ENCODE measurements around the gene OR2F1. TPM values are rescaled to one million over a fixed set of nuclear protein-coding genes. Genes with fewer than 3 reads are reported as not detected.

The OR2F1 gene
- total RNA-seq, 4 donors from 2014 or later: not detected

- no peaks in the 10 kb centered on the region for H3K9me3 ChIP-seq
- TF ChIP-seq CTCF (IDR thresholded peaks at IDR 0.05) (no peak), POLR2A (IDR thresholded peaks at IDR 0.05) (no peak), POLR2AphosphoS5 (IDR thresholded peaks at IDR 0.05) (no peak), EP300 (IDR thresholded peaks at IDR 0.05) (no peak)
- no peaks in the 10 kb centered on the region for H3K36me3 ChIP-seq
- H3K4me3 ChIP-seq: no peak overlapping the region
- no peak overlapping the region for H3K27ac ChIP-seq
- H3K4me1 ChIP-seq: peaks cover 0 to 32% (median 6%) of the 10 kb centered on the region in 3 donors
- no peaks in the 10 kb centered on the region for H3K27me3 ChIP-seq
- ATAC-seq: no peak
These were observed 38.0 kb downstream of the OR2F1 start for GRCh38 chr7:143992670-143993069.

- no peak for ATAC-seq
- TF ChIP-seq POLR2AphosphoS5 (IDR thresholded peaks at IDR 0.05) (no peak), CTCF (IDR thresholded peaks at IDR 0.05) (no peak), POLR2A (IDR thresholded peaks at IDR 0.05) (no peak), EP300 (IDR thresholded peaks at IDR 0.05) (no peak)
- Histone ChIP-seq H3K36me3 (no peaks in the 10 kb centered on the region), H3K27ac (no peak overlapping the region), H3K27me3 (no peaks in the 10 kb centered on the region), H3K4me1 (peaks cover 0 to 27% (median 4%) of the 10 kb centered on the region in 3 donors), H3K9me3 (no peaks in the 10 kb centered on the region), H3K4me3 (no peak overlapping the region)
- WGBS, 2 donors (ENCODE audit: low coverage in 1 of 2): 90 to 100% methylated on average over 3 of the region's 3 CpGs
These were observed 39.3 kb downstream of the OR2F1 start for GRCh38 chr7:143993924-143994323.

GRCh38 chr7:144000020-144000419 lies 45.4 kb downstream of the OR2F1 start, which contains the start of gene OR6B1:
OR6B1 (plus strand) TSS chr7:144000320; CDS start chr7:144003997, 3,677 bp downstream.
- ATAC-seq: no peak

GRCh38 chr7:144001543-144001942 lies 46.9 kb downstream of the OR2F1 start:
- WGBS, 2 donors (ENCODE audit: low coverage in 1 of 2): 69 to 70% methylated on average over 3 of the region's 3 CpGs
- peaks cover 0 to 6% (median 0%) of the 10 kb centered on the region in 3 donors for H3K4me1 ChIP-seq
- H3K27ac ChIP-seq: no peak overlapping the region
- H3K36me3 ChIP-seq: no peaks in the 10 kb centered on the region
- H3K4me3 ChIP-seq: no peak overlapping the region
- no peaks in the 10 kb centered on the region for H3K9me3 ChIP-seq
- ATAC-seq: no peak
- H3K27me3 ChIP-seq: no peaks in the 10 kb centered on the region
- TF ChIP-seq POLR2A (IDR thresholded peaks at IDR 0.05) (no peak), CTCF (IDR thresholded peaks at IDR 0.05) (no peak), POLR2AphosphoS5 (IDR thresholded peaks at IDR 0.05) (no peak), EP300 (IDR thresholded peaks at IDR 0.05) (no peak)

More at GRCh38 chr7:144000020-144000419, 45.4 kb downstream of the OR2F1 start, which contains the start of gene OR6B1:
- no peaks in the 10 kb centered on the region for H3K36me3 ChIP-seq
- 88 to 91% methylated on average over 3 to 4 of the region's 4 CpGs for WGBS, 2 donors (ENCODE audit: low coverage in 1 of 2)
- H3K27me3 ChIP-seq: no peaks in the 10 kb centered on the region
- no peaks in the 10 kb centered on the region for H3K9me3 ChIP-seq
- H3K27ac ChIP-seq: no peak within 1 kb of the TSS
- H3K4me3 ChIP-seq: no peak within 1 kb of the TSS
- TF ChIP-seq POLR2A (IDR thresholded peaks at IDR 0.05): no peak
- TF ChIP-seq POLR2AphosphoS5 (IDR thresholded peaks at IDR 0.05): no peak
- no peak for TF ChIP-seq EP300 (IDR thresholded peaks at IDR 0.05)
- TF ChIP-seq CTCF (IDR thresholded peaks at IDR 0.05): no peak
- H3K4me1 ChIP-seq: peaks cover 0 to 6% (median 0%) of the 10 kb centered on the region in 3 donors

- ATAC-seq: no peak
- H3K9me3 ChIP-seq: no peaks in the 10 kb centered on the region
- no peaks in the 10 kb centered on the region for H3K27me3 ChIP-seq
- no peak overlapping the region for H3K4me3 ChIP-seq
- no peak overlapping the region for H3K27ac ChIP-seq
- 79 to 85% methylated on average over 3 to 5 of the region's 5 CpGs for WGBS, 2 donors (ENCODE audit: low coverage in 1 of 2)
- TF ChIP-seq POLR2AphosphoS5 (IDR thresholded peaks at IDR 0.05): no peak
- no peak for TF ChIP-seq CTCF (IDR thresholded peaks at IDR 0.05)
- no peak for TF ChIP-seq EP300 (IDR thresholded peaks at IDR 0.05)
- TF ChIP-seq POLR2A (IDR thresholded peaks at IDR 0.05): no peak
- H3K4me1 ChIP-seq: no peaks in the 10 kb centered on the region
- no peaks in the 10 kb centered on the region for H3K36me3 ChIP-seq
These were observed 50.1 kb downstream of the OR2F1 start for GRCh38 chr7:144004703-144005102.
